ENCODE data around the gene PTPRK. TPM values are rescaled to one million over a fixed set of nuclear protein-coding genes. Genes with fewer than 3 reads are reported as not detected.

Gene PTPRK
- total RNA-seq, 1 experiment from 2014 or later: 34.2 TPM

- BruUV-seq (replicated peaks): no TSS peak
Observed at GRCh38 chr6:128483472-128484135, 36.8 kb downstream of the PTPRK start.

DNA sequence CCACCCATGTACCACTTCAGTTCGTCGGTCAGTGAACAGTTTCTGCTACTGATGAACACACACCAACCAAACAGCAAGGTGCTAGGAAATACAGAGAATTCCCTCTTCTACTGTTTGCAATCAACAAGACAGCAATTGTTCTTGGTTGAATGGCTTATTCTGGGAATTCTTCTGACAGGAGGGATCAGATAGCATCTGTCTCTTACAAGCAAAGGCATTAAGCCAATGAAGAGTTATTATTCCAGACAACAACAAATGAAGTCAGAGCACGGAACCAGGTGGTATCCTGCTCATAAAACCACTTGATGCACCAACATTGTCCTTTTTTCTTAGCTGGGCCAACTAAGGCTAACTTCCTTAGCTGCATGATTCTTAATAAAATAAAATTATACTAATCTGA lies 37.8 kb downstream of the PTPRK start:
- H3K27ac ChIP-seq (ENCODE audit: low read depth, low read length): no peak overlapping the region
- no peak overlapping the region for H3K4me3 ChIP-seq (replicated peaks in 1 of 2; ENCODE audit: low read depth in 1 of 2, low read length in 2 of 2)
- no TSS peak for BruUV-seq (replicated peaks)
- no peak for DNase-seq (ENCODE audit: low read depth, low spot score)
- ChIA-PET RAD21 (ENCODE audit: low non-redundant PET in 1 of 2, low total read pairs in 2 of 2, uncharacterized antibody in 2 of 2, unreplicated experiment in 2 of 2) (no interaction called here), POLR2A (no interaction called here), CTCF (no interaction called here)
- intact Hi-C loops (cut with micrococcal nuclease): no loop called here
- no peaks in the 10 kb centered on the region for H3K9me2 ChIP-seq (ENCODE audit: insufficient read depth)
- no peak overlapping the region for H3K9ac ChIP-seq (ENCODE audit: low read length)
- H2AFZ ChIP-seq (ENCODE audit: low read depth, low read length, poor library complexity, severe bottlenecking): no peak overlapping the region
- H3K4me2 ChIP-seq (ENCODE audit: low read length): no peak overlapping the region
- H3K36me3 ChIP-seq (ENCODE audit: control insufficient read depth in 1 of 2, insufficient read depth in 2 of 2, low read length in 2 of 2): no peaks in the 10 kb centered on the region
- no peak for ATAC-seq
- H4K20me1 ChIP-seq (ENCODE audit: insufficient read depth): no peaks in the 10 kb centered on the region
- no peaks in the 10 kb centered on the region for H3K4me1 ChIP-seq (ENCODE audit: control insufficient read depth in 1 of 2, insufficient read depth in 2 of 2, low read length in 2 of 2)
- no peaks in the 10 kb centered on the region; the same call in 1 of the 2 replicates for H3K79me2 ChIP-seq (ENCODE audit: insufficient read depth, low read length)
- no peaks in the 10 kb centered on the region for H3K27me3 ChIP-seq (ENCODE audit: insufficient read depth, low read length)
- no peaks in the 10 kb centered on the region for H3K9me3 ChIP-seq (ENCODE audit: control insufficient read depth in 1 of 2, insufficient read depth in 1 of 2, low read depth in 1 of 2, low read length in 2 of 2)
- no peak for TF ChIP-seq EGR1 (IDR thresholded peaks at IDR 0.05; ENCODE audit: low read depth)
- no peak for TF ChIP-seq EZH2 (IDR thresholded peaks at IDR 0.05)
- no peak for TF ChIP-seq ZBTB33 (IDR thresholded peaks at IDR 0.05; ENCODE audit: extremely low read depth, insufficient replicate concordance, low read length)
- TF ChIP-seq POLR2A (IDR thresholded peaks at IDR 0.05; ENCODE audit: borderline replicate concordance, extremely low read depth, insufficient read depth, insufficient read length): no peak
- TF ChIP-seq POLR2AphosphoS5 (IDR thresholded peaks at IDR 0.05; ENCODE audit: low read depth, low read length): no peak
- TF ChIP-seq REST (IDR thresholded peaks at IDR 0.05; ENCODE audit: low read depth): no peak
- TF ChIP-seq ELF1 (IDR thresholded peaks at IDR 0.05; ENCODE audit: borderline replicate concordance, low read depth): no peak
- no peak for TF ChIP-seq SRF (IDR thresholded peaks at IDR 0.05; ENCODE audit: low read depth)
- no peak for TF ChIP-seq RAD21 (IDR thresholded peaks at IDR 0.05; ENCODE audit: low read depth)
- TF ChIP-seq ATF3 (IDR thresholded peaks at IDR 0.05): no peak
- TF ChIP-seq YY1 (IDR thresholded peaks at IDR 0.05; ENCODE audit: extremely low read depth, insufficient replicate concordance, low read depth, low read length): no peak
- TF ChIP-seq CEBPB (IDR thresholded peaks at IDR 0.05; ENCODE audit: low read depth): no peak
- no peak for TF ChIP-seq JUND (IDR thresholded peaks at IDR 0.05)

More at GRCh38 chr6:128483472-128484135, 36.8 kb downstream of the PTPRK start:
- Histone ChIP-seq H3K9me2 (ENCODE audit: insufficient read depth) (no peaks in the 10 kb centered on the region), H3K79me2 (ENCODE audit: insufficient read depth, low read length) (no peaks in the 10 kb centered on the region; the same call in 1 of the 2 replicates), H2AFZ (ENCODE audit: low read depth, low read length, poor library complexity, severe bottlenecking) (no peak overlapping the region), H3K4me1 (ENCODE audit: control insufficient read depth in 1 of 2, insufficient read depth in 2 of 2, low read length in 2 of 2) (no peaks in the 10 kb centered on the region), H3K9me3 (ENCODE audit: control insufficient read depth in 1 of 2, insufficient read depth in 1 of 2, low read depth in 1 of 2, low read length in 2 of 2) (no peaks in the 10 kb centered on the region), H3K36me3 (ENCODE audit: control insufficient read depth in 1 of 2, insufficient read depth in 2 of 2, low read length in 2 of 2) (no peaks in the 10 kb centered on the region), H4K20me1 (ENCODE audit: insufficient read depth) (no peaks in the 10 kb centered on the region), H3K27me3 (ENCODE audit: insufficient read depth, low read length) (no peaks in the 10 kb centered on the region), H3K4me2 (ENCODE audit: low read length) (no peak overlapping the region), H3K27ac (ENCODE audit: low read depth, low read length) (no peak overlapping the region), H3K4me3 (replicated peaks in 1 of 2; ENCODE audit: low read depth in 1 of 2, low read length in 2 of 2) (no peak overlapping the region), H3K9ac (ENCODE audit: low read length) (no peak overlapping the region)
- no peak for DNase-seq (ENCODE audit: low read depth, low spot score)
- POLR2A ChIA-PET: no interaction called here
- CTCF ChIA-PET: no interaction called here
- RAD21 ChIA-PET (ENCODE audit: low non-redundant PET in 1 of 2, low total read pairs in 2 of 2, uncharacterized antibody in 2 of 2, unreplicated experiment in 2 of 2): no interaction called here
- intact Hi-C loops (cut with micrococcal nuclease): no loop called here
- ATAC-seq: no peak
- no peak for TF ChIP-seq ATF3 (IDR thresholded peaks at IDR 0.05)
